ENCODE results near the gene OSTF1. TPM values are rescaled to one million over a fixed set of nuclear protein-coding genes. Genes with fewer than 3 reads are reported as not detected.

OSTF1 gene
- total RNA-seq, 1 experiment from 2014 or later, result 12.9 TPM

GRCh38 chr9:75120686-75121085 lies 32.4 kb downstream of the OSTF1 start:
- DNase-seq (ENCODE audit: low spot score), result no peak

- DNase-seq (ENCODE audit: low spot score), result no peak
Observed at GRCh38 chr9:75121914-75122558, 33.7 kb downstream of the OSTF1 start.

GRCh38 chr9:75123696-75124095 lies 35.4 kb downstream of the OSTF1 start:
- DNase-seq (ENCODE audit: low spot score), result no peak

GRCh38 chr9:75128535-75128934 lies 40.2 kb downstream of the OSTF1 start:
- no peak for DNase-seq (ENCODE audit: low spot score)

- no peak for DNase-seq (ENCODE audit: low spot score)
Observed at GRCh38 chr9:75130172-75130571, 41.9 kb downstream of the OSTF1 start.

- no peak for DNase-seq (ENCODE audit: low spot score)
Observed at GRCh38 chr9:75130621-75131230, 42.4 kb downstream of the OSTF1 start.

- no peak for DNase-seq (ENCODE audit: low spot score)
Observed at GRCh38 chr9:75131700-75132099, 43.4 kb downstream of the OSTF1 start.

- no peak for DNase-seq (ENCODE audit: low spot score)
Observed at GRCh38 chr9:75132244-75132643, 43.9 kb downstream of the OSTF1 start.

- DNase-seq (ENCODE audit: low spot score), result no peak
Observed at GRCh38 chr9:75133396-75133795, 45.1 kb downstream of the OSTF1 start.

GRCh38 chr9:75134495-75134894 lies 46.2 kb downstream of the OSTF1 start:
- no peak for DNase-seq (ENCODE audit: low spot score)

GRCh38 chr9:75138260-75139040 lies 50.1 kb downstream of the OSTF1 start:
- no peak for DNase-seq (ENCODE audit: low spot score)

GRCh38 chr9:75139201-75139600 lies 50.9 kb downstream of the OSTF1 start:
- no peak for DNase-seq (ENCODE audit: low spot score)

GRCh38 chr9:75140261-75140660 lies 51.9 kb downstream of the OSTF1 start:
- no peak for DNase-seq (ENCODE audit: low spot score)

- DNase-seq (ENCODE audit: low spot score), result no peak
Observed at GRCh38 chr9:75142202-75142601, 53.9 kb downstream of the OSTF1 start.

- DNase-seq (ENCODE audit: low spot score), result no peak
Observed at GRCh38 chr9:75146229-75146628, 57.9 kb downstream of the OSTF1 start.

- DNase-seq (ENCODE audit: low spot score), result no peak
Observed at GRCh38 chr9:75147638-75148037, 59.3 kb downstream of the OSTF1 start.

GRCh38 chr9:75148561-75148960 lies 60.2 kb downstream of the OSTF1 start:
- DNase-seq (ENCODE audit: low spot score), result no peak

- no peak for DNase-seq (ENCODE audit: low spot score)
Observed at GRCh38 chr9:75149841-75150241, 61.5 kb downstream of the OSTF1 start.

GRCh38 chr9:75150512-75150911 lies 62.2 kb downstream of the OSTF1 start:
- DNase-seq (ENCODE audit: low spot score), result no peak

- DNase-seq (ENCODE audit: low spot score), result no peak
Observed at GRCh38 chr9:75152416-75152815, 64.1 kb downstream of the OSTF1 start.

- DNase-seq (ENCODE audit: low spot score), result no peak
Observed at GRCh38 chr9:75156858-75157257, 68.5 kb downstream of the OSTF1 start.

GRCh38 chr9:75161116-75161857 lies 73.0 kb downstream of the OSTF1 start:
- no peak for DNase-seq (ENCODE audit: low spot score)

Measured in A172 (cell line).